Activated naive CD4-positive, alpha-beta T cell treated with anti-CD3 and anti-CD28 coated beads, Interleukin-2, amount 50 U/mL, for 16 hours (primary cell): ENCODE results near the gene CRCP.
"Not testable (repeated sequence)": the region's sequence is repeated elsewhere in the genome, so short reads cannot be mapped to it uniquely, and the experiment has no call there.

Experiments
- DNase-seq: peaks from one replicate; pipeline ENCODE4 v3.0.0-alpha.2; 2020

The CRCP gene

GRCh38 chr7:66157060-66157459 lies 42.4 kb downstream of the CRCP start:
- DNase-seq, result no peak

GRCh38 chr7:66162622-66163021 lies 48.0 kb downstream of the CRCP start:
- DNase-seq, result no peak

DNA sequence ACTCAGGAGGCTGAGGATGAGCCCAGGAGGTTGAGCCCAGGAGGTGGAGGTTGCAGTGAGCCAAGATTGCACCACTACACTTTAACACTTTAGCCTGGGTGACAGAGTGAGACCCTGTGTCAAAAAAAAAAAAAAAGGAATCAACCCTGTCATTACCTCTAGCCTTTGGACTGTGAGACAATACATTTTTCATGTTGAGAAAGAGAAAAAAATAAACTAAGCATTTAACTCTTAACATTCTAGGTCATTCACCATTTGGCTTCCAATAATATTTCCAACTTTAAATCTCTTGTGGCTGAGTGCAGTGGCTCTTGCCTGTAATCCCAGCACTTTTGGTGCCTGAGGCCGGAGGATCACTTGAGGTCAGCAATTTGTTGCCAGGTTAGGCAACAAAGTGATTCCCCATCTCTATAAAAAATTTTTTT lies 48.6 kb downstream of the CRCP start:
- no peak for DNase-seq

GRCh38 chr7:66164356-66164755 lies 49.7 kb downstream of the CRCP start:
- DNase-seq, result no peak

- DNase-seq, result no peak
Measured at GRCh38 chr7:66167773-66168387, 53.2 kb downstream of the CRCP start.

- DNase-seq, result no peak
Measured at GRCh38 chr7:66169616-66170015, 55.0 kb downstream of the CRCP start.

DNA sequence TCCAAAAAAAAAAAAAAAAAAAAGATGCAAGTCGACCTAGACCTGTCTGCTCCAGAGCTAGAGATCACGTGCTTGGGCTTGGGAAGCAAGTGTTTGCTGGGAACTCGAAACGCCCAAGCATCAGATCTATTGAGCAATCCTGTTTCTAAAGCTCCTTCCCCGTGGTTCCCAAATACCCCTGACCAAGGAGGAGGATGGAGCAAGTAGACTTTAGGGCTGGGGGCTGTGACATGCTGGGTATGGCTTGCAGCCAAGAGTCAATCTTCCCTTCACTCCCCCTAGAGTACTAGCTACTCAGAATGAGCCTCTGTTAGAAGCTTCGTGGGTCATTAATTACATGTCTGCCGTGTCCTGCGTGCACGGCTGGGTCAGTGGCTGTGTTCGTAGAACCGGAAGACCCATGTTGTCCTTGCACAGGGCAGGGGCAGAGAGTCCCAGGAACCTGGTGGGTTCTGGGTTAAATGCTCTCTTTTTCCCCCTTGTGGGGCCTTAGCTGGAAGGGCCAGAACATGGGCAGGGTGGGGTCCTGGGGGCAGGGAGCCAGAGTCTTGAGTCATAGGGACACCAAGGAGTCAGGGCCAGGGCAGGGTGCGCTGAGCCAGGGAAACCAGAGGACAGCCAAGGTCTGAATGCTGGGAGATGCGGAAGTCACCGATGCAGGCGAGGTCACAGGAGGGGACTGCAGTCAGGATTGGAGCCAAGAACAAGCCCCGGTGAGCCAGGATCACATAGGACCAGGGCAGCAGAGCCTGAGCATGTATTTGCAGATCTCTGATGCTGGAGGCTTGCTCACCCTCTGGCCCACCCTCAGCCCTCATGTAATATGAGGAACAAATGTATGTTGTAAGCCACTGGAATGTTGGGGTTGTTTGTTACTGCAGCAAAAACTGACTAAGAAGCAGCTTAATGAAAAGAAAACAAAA lies 55.9 kb downstream of the CRCP start:
- no peak for DNase-seq

DNA sequence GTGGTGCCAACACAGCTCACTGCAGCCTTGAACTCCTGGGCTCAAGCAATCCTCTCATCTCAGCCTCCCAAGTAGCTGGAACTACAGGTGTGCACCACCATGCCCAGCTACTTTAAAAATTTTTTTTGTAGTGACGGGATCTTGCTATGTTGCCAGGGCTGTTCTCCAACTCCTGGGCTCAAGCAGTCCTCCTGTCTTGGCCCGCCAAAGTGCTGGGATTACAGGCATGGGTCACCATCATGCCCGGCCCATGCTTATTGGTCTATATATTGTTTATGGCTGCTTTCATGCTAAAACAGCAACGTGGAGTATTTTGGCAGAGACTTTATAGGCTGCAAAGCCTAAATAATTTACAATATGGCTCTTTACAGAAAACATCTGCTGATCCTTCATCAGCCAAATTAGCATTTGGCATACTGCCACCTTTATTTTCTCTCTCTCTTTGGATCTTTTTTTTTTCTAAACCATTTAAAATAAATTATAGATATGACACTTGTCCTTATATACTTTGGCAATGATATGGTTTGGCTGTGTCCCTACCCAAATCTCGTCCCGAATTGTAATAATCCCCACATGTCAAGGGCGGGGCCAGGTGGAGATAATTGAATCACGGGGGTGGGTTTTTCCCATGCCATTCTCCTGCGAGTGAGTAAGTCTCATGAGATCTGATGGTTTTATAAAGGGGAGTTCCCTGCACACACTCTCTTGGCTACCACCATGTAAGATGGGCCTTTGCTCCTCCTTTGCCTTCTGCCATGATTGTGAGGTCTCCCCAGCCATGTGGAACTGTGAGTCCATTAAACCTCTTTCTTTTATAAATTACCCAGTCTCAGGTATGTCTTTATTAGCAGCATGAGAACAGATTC lies 58.1 kb downstream of the CRCP start:
- not testable (repeated sequence) for DNase-seq

DNA sequence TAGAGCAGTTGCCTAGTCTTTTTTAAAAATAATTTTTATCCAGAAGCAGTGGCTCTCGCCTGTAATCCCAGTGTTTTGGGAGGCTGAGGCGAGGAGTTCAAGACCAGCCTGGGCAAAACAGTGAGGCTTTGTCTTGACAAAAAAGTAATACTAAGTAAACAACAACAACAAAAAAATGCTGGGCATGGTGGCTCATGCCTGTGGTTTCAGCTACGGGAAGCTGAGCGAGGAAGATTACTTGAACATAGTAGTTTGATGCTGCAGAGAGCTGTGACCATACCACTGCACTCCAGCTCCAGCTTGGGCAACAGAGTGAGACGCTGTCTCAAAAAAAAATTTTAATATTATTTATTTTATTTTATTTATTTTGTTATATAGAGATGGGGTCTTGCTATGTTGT lies 59.2 kb downstream of the CRCP start:
- no peak for DNase-seq

DNA sequence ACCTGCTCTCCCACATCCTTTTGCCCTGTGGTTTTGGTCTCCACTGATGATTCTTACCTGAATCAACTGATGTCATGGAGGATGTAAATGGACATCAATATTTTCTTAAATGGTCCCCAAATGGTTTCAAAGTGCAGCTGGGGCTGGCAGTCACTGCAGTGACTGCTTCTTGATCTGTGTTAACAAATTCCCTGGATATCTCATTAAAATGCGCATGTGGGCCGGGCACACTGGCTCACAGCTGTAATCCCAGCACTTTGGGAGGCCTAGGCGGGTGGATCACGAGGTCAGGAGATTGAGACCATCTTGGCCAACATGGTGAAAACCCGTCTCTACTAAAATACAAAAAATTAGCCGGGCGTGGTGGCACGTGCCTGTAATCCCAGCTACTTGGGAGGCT lies 60.4 kb downstream of the CRCP start:
- DNase-seq, result not testable (repeated sequence)

DNA sequence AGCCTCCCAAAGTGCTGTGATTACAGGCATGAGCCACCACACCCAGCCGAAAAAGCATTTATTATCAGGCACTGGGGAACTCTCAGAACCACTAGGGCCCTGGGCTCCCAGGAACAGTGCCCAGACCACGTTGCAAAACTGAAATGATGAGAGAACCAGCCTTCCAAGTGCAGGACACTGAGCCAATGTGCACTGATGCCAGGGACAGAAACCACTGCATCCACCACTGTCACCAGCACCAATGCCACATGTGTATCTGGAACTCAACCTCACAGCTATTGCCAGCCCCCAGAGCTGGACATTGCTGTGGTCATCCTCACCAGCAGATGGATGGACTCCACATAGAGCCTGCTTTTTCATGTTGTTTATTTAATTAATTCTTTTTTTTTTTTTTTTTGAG lies 62.3 kb downstream of the CRCP start:
- DNase-seq, result no peak

GRCh38 chr7:66178258-66178657 lies 63.6 kb downstream of the CRCP start:
- DNase-seq, result no peak

GRCh38 chr7:66181329-66181728 lies 66.7 kb downstream of the CRCP start:
- no peak for DNase-seq

GRCh38 chr7:66181845-66182244 lies 67.2 kb downstream of the CRCP start:
- no peak for DNase-seq

DNA sequence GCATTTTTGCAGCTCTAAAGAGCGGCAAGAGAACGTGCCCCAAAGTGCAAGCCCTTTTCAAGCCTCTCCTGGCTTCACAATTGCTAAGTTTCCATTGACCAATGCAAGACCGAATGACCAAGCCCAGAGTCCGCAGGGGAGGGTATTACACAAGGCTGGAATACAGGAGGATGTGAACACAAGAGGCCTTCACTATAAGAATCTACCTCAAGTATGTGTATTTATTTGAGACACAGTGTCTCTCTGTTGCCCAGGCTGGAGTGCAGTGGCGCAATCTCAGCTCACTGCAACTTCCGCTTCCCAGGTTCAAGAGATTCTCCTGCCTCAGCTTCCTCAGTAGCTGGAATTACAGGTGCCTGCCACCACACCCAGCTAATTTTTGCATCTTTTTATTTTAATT lies 68.3 kb downstream of the CRCP start:
- no peak for DNase-seq

DNA sequence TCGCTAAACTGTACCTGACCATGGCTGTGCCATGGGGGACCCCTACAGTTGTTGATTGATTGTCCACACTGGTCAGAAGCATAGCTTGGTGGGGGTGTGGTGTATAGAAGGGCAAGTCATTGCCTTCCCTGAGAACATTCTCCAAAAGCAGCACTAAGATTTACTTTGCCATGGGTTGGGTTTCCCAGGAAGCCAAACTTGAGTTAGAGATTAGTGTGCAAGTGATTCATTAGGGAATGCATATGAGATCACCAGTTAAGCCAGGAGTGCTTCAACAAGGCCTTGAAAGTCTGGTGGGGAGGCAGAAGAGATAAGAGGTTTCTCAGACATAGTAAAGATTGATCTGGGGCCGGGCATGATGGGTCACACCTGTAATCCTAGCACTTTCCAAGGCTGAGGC lies 69.1 kb downstream of the CRCP start:
- DNase-seq, result no peak

DNA sequence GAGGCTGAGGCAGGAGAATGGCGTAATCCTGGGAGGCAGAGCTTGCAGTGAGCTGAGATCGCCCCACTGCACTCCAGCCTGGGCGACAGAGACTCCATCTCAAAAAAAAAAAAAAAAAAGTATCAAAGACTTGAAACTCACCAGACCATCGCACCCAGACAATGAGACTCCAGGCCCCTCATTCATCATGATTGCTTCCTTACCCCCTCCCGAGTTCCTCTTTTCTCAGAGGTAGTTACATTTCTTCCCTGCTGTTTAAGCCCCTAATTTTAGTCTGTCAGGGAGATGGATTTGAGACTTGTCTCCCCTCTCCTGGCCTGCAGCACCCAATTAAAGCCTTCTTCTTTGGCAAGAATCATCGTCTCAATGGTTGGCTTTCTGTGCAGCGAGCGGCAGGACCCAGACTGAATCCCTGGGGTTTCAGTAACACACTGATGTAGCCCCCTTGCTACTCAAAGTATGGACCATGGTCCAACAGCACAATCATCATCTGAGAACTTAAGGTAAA lies 71.1 kb downstream of the CRCP start:
- DNase-seq, result no peak

DNA sequence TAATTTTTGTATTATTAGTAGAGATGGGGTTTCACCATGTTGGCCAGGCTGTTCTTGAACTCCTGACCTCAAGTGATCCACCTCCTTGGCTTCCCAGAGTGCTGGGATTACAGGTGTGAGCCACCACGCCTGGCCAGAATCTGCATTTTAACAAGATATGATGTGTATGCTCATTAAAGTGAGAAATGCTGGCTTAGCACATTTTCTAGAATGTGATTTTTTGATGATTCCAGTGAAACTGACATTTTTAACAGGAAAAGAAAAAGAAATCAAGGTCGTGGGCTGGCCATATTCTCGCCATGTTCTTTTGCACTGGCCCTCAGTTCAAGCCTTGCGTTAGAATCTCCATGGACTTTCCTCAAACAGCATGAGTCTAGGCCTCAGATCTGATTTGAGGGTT lies 72.3 kb downstream of the CRCP start:
- DNase-seq, result no peak

DNA sequence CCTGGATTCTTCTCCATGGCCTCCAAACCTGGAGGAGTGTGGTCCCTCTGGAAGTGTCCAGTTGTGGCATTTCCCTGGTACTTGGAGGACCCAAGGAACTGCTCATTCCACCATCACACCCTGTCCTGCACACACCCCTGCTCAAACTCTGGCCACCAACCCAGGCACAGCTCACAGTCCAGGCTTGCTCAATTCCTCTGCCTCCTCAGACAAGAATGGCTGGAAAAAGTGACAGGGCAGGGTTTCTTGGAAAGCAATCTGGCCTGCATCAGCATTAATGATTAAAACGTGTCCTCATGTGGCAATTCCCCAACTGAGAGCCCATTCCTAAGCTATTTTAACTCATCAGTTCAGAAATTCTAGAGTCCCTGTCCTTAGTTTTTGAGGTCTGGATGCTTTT lies 73.3 kb downstream of the CRCP start:
- no peak for DNase-seq

- no peak for DNase-seq
Measured at GRCh38 chr7:66188645-66189044, 74.0 kb downstream of the CRCP start.

DNA sequence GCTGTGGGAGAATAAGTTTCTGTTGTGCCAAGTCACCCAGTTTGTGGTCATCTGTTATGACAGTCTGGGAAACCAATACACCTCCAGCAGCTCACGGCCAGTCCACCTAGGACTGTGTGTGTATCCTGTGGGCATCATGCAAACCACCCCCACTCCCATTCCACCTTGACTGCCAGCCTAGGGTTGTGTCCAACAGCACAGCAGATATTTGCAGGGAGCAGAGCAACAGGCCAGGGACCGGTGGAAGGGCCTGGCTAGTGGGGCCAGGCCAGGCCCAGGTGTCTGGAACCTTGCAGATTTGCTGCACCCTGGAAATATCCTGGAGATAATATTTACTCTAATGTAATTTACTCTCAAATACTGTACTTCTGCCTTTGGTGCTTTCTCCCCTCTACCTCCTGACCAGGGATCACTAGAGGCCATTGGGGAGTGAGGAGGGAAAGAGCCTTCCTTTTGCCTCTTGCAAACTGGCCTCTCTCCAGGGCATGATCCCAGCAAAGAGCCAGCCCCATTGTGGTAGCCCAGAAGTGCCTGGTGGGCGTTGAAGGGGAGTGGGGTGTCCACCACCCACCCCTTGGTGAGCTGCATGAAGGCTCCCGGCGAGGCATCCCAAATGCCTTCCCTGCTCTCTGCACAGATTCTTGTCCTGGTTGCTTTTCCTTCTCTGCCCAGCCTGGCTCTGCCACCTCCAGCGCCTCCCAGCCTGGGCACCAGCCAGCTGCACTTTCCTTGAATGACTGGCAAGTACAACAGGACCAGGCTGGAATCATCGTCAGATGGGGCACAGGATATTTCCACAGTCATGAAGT lies 75.3 kb downstream of the CRCP start:
- no peak for DNase-seq

DNA sequence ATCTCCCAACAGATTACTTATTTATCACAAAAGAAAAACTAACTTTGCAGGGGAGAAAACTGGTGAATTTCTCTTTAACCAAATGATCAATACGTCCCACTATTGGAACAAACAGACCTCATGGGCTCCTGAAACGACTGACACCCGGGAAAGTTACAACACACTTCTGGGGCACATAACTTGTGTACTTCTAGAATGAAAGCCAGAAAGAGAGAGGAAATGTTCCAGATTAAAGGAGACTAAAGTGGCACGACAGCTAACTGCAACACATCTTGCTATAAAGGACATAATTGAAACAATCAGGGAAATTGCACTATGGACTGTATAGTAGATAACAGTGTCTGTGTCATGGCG lies 75.8 kb downstream of the CRCP start:
- DNase-seq, result no peak
